GM12865 (cell line): ENCODE results near the gene RPL32.

Source experiments
- DNase-seq: peaks from one replicate; pipeline ENCODE4 v3.0.0; 2010; ENCODE audit warnings: low read depth
- H3K4me3 ChIP-seq: 2 replicates; pipeline ENCODE4 v1.5.1; 2011; ENCODE audit warnings: mild to moderate bottlenecking, low read depth, low read length, control low read depth
- TF ChIP-seq, protein P1 (sequence below): IDR thresholded peaks from 2 replicates; pipeline ENCODE4 v1.5.1; 2011; ENCODE audit warnings: low read length, control low read depth, low read depth, inconsistent platforms; ENCODE audit not compliant: insufficient read depth; ENCODE audit errors: missing control alignments

Gene RPL32

DNA sequence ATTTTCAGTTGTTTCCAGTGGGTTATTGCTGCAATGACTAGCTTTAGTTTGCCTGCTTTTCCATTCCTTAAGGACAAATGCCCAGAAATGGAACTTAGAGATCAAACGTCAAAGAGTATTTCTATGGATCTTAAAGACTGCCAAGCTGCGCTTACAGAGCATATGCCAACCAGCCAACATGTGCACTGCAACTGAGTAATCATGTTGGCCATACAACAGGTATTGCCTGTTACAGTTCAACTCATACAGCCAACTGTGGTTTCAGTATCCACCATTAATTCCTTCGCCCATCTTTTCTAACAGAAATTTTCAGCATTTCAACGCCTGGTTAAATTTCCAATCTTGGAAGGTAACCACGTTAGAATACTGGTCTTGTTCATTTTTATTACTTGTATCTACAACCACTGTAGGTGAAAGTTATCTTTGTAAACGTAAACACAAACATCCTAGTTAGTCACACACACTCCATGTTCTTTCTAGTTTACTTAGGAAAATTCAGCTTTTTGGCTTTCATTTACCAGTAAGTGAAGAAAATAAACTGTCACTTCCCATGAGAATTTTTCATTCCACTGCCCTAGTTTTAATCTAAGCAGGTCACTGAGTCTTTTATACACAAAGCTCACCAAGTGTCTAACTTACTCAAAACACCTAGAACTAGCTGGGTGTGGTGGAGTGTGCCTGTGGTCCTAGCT is 3.9 kb downstream of the RPL32 start:
- DNase-seq: no peak
- TF ChIP-seq, protein P1, sequence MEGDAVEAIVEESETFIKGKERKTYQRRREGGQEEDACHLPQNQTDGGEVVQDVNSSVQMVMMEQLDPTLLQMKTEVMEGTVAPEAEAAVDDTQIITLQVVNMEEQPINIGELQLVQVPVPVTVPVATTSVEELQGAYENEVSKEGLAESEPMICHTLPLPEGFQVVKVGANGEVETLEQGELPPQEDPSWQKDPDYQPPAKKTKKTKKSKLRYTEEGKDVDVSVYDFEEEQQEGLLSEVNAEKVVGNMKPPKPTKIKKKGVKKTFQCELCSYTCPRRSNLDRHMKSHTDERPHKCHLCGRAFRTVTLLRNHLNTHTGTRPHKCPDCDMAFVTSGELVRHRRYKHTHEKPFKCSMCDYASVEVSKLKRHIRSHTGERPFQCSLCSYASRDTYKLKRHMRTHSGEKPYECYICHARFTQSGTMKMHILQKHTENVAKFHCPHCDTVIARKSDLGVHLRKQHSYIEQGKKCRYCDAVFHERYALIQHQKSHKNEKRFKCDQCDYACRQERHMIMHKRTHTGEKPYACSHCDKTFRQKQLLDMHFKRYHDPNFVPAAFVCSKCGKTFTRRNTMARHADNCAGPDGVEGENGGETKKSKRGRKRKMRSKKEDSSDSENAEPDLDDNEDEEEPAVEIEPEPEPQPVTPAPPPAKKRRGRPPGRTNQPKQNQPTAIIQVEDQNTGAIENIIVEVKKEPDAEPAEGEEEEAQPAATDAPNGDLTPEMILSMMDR: no peak
- H3K4me3 ChIP-seq: no peak overlapping the region

GRCh38 chr3:12835052-12835665 is 6.2 kb downstream of the RPL32 start:
- H3K4me3 ChIP-seq: no peak overlapping the region
- TF ChIP-seq, protein P1: no peak
- no peak for DNase-seq

DNA sequence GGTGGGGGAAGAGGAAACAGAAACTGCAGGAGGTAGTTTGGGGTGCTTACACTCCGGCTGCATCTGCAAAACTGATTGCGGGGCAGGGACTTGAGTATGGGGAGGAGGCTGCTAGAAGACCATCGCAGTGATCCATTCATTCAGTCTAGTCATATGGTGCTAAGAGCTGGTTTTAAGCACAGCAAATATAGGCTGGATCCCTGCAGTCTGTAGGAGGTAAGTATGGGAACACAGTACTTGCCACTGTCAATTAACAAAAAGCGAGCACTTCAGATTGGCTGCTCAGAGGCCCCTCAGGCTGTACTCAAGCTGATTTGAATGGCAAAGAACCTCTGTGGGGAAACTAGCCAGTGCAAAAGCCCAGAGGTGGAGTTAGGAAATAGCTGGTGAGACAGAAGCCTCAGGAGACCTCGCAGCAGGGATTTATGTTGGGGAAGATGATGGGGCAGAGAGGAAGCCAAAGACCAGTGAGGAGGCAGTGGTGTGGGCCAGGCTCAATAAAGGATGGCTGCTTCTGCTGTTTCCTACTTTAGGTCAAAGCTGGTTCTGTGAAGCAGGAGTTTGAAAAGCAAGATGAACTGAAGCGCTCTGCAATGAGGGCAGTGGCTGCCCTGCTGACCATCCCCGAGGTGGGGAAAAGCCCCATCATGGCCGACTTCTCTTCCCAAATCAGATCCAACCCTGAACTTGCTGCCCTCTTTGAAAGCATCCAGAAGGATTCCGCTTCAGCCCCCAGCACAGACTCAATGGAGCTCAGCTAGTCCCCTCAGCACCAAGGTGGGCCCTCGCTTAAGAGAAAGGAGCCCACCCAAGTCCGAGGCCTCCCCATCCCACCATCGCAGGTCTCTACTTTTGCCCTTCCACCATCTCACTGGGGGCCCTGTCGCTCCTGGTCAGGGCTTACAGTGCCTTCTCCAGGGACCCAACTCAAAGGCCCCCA is 7.9 kb downstream of the RPL32 start:
- no peak for DNase-seq
- H3K4me3 ChIP-seq: no peak overlapping the region
- TF ChIP-seq, protein P1: no peak

- DNase-seq: no peak
- no peak overlapping the region for H3K4me3 ChIP-seq
- TF ChIP-seq, protein P1: no peak
Observed at GRCh38 chr3:12832350-12833221, 8.8 kb downstream of the RPL32 start.

GRCh38 chr3:12831301-12831866 is 10.0 kb downstream of the RPL32 start:
- DNase-seq: no peak
- H3K4me3 ChIP-seq: no peak overlapping the region
- TF ChIP-seq, protein P1: no peak

GRCh38 chr3:12830785-12831156 is 10.6 kb downstream of the RPL32 start:
- H3K4me3 ChIP-seq: no peak overlapping the region
- DNase-seq: no peak
- TF ChIP-seq, protein P1: peak; percentile 12
